GM18507 (cell line): Measurements from ENCODE around the gene ATG4D.
"Not testable (repeated sequence)": the region's sequence is repeated elsewhere in the genome, so short reads cannot be mapped to it uniquely, and the experiment has no call there.

Source experiments
- DNase-seq: peaks from one replicate; pipeline ENCODE4 v3.0.0; 2011; ENCODE audit warnings: low read depth; ENCODE audit not compliant: insufficient read length; ENCODE audit errors: extremely low spot score
- FAIRE-seq: peaks from 2 replicates; lab custom pipeline; 2011; peaks lifted over from hg19 to GRCh38; lab: Jason Lieb, UNC

The ATG4D gene

DNA sequence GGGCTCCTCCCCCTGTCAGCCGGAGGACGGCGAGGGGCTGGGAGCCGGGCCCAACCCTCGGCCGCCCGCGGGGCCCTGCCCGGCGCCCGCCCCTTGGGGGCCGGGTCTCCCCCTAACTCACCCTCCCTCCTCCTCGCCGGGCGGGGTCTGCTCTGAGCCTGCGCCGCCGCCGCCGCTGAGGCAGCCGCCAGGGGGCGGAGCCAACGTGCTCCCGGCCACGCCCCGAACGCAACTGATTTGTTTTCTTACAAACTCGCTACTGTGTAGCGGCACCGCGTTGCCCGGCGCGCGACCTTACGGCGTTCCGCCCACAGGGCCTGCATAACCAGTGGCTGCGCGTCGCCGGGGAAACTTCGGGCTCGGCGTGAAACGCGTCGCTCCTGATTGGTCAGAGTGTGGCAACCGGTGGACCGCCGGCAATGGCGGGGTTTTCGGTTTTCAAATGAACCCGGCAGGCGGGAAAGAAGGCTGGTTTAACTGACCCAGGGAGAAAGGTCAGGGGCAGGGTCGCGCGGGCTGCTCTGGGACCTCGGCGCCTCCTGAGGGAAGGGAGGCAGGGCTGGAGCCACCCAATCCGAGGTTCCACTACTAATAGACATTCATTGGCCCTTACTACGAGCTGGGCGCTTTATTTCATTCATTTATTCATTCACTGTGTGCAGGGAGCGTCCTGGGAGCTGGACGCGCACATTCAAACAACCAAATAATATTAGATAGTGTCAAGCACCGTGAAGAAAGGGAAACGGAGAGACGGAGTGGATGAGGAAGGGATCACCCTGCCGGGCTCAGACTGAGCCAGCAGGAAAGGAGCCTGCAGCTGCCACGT is 25.3 kb downstream of the ATG4D start, which contains the start of gene CDKN2D:
Gene CDKN2D (minus strand): TSS at position 154 of the 826 bp plus-strand sequence. CDS start 326 bp downstream, outside the sequence.
- FAIRE-seq = peak; percentile 97

DNA sequence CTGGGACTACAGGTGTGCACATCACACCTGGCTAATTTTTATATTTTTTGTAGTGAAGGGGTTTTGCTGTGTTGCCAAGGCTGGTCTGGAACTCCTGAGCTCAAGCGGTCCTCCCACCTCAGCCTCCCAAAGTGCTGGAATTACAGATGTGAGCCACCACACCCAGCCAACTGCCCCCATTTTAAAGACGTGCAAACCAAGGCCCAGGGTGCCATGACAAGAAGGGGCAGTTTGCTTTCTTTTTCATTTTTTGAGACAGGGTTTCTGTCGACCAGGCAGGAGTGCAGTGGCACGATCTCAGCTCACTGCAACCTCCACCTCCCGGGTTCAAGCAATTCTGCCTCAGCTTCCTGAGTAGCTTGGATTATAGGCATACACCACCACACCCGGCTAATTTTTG is 30.1 kb downstream of the ATG4D start:
- not testable (repeated sequence) for DNase-seq, FAIRE-seq

More for the DNA sequence above, 25.3 kb downstream of the ATG4D start, which contains the start of gene CDKN2D:
- peak; percentile 87 for DNase-seq

DNA sequence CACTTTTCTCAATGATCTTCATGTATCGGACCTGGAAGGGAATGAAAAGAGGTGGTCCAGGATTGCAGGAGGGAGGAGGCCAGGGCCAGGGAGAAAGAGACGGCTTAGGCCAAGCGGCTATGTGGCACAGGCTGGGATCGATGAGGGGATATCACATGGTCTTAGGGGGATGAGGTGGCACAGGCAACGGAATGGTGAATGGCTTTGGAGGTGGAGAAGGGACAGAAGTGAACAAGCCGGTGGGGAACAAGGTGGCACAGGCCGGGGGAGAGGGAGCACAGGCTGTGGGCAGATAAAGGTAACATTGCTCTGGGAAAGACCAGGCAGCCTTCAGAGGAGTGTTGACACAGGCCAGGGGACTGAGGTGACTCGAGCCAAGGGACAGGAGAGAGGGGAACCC is 30.8 kb downstream of the ATG4D start:
- DNase-seq (no peak), FAIRE-seq (no peak)

DNA sequence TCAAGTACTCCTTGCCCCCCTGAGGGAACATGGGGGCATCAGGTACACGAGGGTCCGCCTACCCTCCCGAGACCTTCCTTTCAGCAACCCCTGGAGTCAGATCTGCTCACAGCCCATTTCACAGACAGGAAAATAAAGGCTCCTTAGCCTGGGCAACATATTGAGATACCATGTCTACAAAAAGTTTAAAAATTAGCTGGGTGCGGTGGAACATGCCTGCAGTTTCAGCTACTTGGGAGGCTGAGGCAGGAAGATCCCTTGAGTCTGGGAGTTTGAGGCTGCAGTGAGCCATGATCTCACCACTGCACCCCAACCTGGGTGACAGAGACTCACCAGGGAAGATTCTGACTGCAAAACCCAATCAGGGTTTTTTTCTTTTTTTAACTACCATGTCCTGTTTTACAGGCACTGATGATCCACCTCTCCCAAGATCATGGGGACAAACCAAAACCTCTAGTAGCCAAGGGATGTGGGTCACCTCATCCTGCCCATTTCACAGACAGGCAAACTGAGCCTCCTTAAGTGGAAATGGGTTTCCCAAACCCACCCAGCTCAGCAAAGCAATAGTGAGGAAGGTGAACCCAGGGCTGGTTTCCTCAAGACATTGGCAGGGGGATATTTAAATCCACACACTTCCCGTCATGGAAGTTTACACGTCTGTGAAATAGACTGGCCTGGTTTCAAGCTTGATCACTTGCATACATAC is 31.5 kb downstream of the ATG4D start:
- FAIRE-seq (no peak), DNase-seq (no peak)

DNA sequence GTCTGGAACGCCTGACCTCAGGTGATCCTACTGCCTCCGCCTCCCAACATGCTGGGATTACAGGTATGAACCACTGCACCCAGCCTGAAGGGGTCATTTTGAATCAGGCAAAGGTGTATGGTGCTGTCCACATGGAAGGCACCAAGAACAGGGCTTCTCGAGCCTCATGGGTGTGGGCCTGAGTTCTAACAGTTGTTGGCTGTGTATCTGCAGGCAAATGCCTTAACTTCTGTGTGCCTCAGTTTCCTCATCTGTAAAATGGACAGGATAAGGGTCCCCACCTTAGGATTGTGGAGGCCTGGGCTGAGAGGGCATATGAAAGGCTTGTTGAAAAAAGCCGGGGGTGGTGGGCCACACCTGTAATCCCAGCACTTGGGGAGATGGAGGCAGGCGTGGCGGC is 34.2 kb downstream of the ATG4D start:
- FAIRE-seq (no peak), DNase-seq (no peak)

DNA sequence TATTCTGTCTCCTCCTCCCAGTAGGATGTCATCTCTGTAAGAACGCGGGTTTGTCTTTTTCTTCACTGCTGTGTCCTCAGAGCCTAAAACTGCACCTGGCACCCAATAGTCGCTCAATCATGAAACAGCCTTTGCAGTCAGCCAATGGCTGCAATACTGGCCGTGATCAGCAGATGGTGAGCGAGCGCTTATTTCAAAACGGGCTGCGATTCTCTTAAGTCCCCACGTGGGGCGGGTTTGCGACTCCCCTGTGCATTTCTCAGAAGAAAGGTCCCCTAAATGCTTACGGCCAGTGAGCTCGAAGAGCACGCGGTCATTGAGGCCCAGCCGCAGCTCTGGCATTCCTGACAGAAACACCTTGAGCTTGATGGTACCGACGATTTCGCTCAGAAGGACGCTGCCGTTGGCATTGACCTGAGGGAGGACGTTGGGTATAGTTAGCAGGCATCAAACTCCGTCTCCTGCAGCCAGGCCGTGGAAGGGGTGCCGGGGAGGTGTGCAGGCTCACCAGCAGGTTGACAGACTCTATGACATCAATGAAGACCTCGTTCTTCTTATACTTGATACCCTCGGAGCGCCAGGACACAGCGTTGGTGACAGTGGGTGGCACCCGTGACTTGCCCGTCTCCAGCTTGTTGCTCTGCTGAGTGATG is 37.4 kb downstream of the ATG4D start:
- DNase-seq (peak; percentile 69), FAIRE-seq (peak; percentile 91)

DNA sequence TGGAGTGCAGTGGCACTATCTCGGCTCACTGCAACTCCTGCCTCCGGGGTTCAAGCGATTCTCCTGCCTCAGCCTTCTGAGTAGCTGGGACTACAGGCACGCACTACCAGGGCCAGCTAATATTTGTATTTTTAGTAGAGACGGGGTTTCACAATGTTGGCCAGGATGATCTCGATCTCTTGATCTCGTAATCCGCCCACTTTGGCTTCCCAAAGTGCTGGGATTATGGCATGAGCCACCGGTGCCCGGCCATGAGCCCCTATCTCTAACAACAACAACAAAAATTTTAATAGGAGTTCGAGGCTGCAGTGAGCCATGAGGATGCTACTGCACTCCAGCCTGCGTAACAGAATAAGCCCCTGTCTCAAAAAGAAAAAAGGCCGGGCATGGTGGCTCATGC is 38.4 kb downstream of the ATG4D start:
- no peak for FAIRE-seq
- DNase-seq = no peak

DNA sequence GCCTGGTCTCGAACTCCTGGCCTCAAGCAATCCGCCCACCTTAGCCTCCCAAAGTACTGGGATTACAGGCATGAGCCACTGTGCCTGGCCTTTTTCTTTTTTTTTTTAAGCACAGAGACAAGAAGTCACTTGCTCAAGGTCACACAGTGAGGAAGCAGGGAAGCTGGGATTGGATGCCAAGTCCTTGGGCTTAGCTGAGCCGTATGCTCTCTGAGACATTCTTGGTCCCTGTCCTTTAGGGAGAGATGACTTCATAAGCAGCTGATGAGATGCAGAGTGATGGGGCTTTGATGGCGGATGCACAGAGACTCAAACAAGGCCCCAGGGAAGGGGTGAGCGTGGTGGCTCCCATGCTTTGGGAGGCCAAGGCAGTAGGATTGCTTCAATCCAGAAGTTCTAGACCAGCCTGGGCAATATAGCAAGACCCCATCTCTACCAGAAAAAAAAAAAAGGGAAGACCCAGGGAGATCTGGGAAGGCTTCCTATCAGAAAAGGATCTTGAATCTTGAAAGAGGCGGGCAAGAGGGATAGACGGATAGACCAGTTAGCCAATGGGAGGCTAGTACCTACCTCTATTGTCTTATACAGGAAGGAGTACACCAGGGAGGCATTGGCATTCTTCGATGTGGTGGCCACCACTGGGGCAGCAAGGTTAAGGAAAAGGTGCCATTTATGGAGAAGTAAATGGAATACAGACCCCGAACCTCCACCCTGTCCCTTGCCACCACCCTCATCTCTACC is 39.5 kb downstream of the ATG4D start:
- FAIRE-seq (no peak), DNase-seq (no peak)

DNA sequence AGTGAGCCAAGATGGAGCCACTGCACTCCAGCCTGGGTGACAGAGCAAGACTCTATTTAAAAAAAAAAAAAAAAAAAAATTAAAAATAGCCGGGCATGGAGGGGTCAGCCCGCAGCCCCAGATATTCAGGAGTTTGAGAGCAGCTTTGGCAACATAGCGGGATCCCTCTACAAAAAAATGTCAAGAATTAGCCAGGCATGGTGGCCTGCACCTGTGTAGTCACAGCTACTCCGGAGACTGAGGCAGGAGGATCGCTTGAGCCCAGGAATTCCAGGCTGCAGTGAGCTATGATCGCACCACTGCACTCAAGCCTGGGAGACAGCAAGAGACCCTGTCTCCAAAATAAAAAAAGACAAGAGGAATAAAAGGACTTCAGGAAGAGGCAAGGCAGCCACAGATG is 42.7 kb downstream of the ATG4D start:
- FAIRE-seq (no peak), DNase-seq (no peak)

DNA sequence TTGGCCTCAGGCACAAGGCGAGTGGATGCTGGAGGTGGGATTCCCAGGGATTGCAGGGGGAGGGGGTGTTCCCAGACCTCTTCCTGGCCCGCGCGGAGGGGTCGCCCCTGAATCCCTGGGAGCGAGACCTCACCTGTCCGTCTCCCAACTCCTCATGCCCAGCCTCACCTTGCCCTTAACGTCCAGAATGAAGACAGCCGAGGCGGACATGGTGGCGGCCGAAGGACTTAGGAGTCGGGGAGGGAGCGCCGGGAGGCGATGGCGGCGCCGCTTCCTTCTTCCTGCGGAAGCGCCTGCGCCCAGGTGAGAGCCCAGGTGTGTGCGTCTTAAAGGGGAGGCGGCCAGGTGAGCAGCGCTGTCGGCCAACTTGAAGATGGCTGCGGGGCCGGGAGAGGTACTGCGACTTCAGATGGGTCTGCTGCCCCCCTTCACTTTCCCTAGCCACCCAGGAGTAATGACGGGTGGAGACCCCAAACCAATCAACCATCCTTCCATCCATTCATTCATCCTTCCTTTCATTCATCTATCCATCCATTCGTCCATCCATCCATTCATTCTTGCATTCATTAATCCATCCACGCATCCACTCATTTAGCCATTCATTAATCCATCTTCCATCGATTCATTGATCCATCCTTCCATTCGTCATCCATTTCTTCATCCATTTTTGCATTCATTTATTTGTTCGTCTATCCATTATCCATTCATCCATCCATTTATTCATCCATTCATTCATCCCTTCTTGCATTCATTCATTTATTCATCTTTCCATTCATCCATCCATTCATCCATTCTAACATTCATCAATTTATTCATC is 43.5 kb downstream of the ATG4D start, which contains the start of gene AP1M2:
Gene AP1M2 (minus strand): TSS at position 291 of the 817 bp plus-strand sequence. CDS start 81 bp downstream, at position 210.
- DNase-seq = no peak
- FAIRE-seq = no peak

DNA sequence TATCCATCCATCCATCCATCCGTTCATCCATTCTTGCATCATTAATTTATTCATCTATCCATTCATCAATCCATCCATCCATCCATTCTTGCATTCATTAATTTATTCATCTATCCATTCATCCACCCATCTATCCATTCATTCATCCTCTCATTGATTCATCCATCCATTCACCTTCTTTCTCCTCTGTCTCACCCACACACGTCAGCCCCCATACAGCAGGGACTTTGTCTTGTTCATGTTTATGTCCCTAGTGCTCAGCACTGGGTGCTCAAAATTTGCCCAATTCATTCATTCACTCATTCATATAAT is 44.1 kb downstream of the ATG4D start:
- DNase-seq (no peak), FAIRE-seq (no peak)

DNA sequence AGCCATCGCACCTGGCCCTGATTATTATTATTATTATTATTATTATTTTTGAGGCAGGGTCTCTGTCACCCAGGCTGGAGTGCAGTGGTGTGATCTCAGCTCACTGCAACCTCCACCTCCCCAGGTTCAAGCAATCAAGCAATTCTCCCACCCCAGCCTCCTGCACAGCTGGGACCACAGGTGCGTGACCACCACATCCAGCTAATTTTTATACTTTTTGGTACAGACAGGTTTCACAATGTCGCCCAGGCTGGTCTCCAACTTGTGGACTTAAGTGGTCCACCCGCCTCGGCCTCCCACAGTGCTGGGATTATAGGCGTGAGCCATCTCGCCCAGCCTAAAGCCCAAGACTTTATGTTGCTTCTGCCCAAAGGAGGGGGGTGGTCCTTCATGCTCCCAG is 49.4 kb downstream of the ATG4D start:
- FAIRE-seq (no peak), DNase-seq (no peak)

DNA sequence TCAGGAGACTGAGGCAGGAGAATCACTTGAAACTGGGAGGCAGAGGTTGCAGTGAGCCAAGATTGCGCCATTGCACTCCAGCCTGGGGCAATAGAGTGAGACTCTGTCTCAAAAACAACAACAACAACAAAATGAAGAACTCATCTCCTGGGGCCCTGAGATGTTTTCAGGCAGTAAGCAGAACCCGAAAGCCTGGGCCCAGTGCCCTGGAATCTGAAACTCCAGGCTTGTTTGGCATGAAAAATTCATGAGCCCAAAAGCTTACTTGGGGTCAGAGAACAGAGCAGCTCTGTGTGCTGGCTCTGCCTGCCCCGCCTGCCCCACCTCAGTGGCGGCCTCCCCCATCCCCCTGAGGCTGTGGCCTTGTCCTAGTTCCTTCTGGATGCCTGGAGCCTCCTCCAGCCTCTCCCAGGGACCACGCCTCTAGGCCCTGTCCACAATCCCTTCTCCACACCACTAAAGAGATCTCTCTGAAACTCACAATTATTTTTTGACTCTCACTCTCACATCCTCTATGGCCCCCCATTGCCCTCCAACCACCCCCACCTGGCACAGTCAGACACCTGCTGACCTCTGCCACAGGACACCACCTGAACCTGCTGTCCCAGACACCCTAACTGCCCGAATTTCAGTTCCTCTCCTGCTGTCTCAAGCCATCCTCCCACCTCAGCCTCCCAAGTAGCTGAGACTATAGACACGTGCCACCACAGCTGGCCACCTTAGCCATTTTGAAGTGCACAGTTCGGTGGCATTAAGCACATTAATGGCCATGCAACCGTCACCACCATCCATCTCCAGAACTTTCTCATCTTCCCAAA is 50.3 kb downstream of the ATG4D start:
- DNase-seq = no peak
- peak; percentile 78 for FAIRE-seq

DNA sequence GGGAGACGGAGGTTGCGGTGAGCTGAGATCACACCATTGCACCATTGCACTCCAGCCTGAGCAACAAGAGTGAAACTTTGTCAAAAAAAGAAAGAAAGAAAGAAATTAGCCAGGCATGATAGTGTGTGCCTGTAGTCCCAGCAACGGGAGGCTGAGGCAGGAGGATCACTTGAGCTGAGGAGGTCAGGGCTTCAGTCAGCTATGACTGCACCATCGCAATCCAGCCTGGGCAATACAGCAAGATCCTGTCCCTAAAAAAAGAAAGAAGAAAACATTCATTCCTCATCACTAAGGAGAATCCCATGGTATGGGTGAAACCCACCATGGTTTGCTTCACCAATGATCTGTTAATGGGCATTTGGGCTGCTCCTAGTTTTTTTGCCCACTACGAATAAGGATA is 56.4 kb downstream of the ATG4D start:
- FAIRE-seq = no peak
- no peak for DNase-seq

DNA sequence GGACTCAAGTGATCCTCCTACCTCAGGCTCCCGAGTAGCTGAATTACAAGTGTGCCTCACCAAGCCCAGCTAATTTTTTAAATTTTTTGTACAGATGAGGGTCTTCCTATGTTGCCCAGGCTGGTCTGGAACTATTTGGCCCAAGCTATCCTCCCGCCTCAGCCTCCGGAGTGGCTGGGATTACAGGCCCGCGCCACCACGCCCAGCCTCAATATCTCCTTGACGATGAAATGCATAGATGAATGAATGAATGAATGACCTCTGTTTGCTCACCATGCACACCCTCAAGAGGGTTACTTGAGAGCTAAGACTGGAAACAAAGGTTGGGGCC is 58.3 kb downstream of the ATG4D start:
- peak; percentile 75 for FAIRE-seq
- DNase-seq = no peak

DNA sequence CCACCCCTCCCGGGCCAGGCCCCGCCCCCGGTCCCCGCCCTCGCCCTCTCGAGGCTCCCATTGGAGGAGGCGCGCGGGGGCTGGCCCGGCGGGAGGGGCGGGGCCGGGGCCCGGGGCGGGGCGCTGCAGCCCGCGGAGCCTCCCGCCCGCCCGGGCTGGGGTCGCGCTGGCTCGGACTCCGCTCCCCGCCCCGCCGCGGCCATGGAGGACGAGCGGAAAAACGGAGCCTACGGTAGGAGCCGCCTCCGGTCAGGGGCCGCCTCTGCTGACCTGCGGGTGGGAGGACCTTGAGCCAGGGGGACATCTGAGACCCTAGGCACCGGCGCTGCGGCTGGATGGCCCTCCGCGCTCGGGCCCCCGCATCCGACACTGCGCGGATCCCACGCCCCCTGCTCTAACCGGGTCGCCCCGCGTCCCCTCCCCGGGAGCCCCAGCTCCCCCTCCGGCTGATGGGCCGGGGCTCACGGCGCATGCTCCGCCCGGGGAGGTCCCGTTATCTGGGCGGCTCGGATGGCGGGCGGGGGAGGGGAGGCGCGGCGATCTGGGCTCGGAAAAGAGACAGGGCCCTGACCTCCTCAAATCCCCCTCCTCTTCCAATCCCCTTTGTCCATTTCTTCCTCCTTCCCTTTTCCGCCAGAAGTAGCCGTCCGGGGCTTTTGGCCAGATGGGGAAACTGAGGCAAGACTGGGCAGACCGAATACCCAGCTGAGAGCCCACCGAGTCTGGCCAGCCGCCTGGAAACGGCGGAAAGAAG is 58.8 kb downstream of the ATG4D start:
- peak; percentile 93 for DNase-seq
- peak; percentile 42 for FAIRE-seq
